ENCODE results near the gene COL4A2.

The COL4A2 gene

GRCh38 chr13:110301606-110302553, 5.2 kb upstream of the COL4A2 start:
- ChIA-PET POLR2A (interaction anchor here (1.1 kb wide), 1 partner anchor 86 kb away, joined by 3 read pairs; no protein-coding TSS in a partner anchor), CTCF (no interaction called here)
- no peak for DNase-seq (ENCODE audit: extremely low spot score)
- no peak for TF ChIP-seq SP1 (IDR thresholded peaks at IDR 0.05)
- TF ChIP-seq NFRKB (IDR thresholded peaks at IDR 0.05): no peak
- TF ChIP-seq, protein P1, sequence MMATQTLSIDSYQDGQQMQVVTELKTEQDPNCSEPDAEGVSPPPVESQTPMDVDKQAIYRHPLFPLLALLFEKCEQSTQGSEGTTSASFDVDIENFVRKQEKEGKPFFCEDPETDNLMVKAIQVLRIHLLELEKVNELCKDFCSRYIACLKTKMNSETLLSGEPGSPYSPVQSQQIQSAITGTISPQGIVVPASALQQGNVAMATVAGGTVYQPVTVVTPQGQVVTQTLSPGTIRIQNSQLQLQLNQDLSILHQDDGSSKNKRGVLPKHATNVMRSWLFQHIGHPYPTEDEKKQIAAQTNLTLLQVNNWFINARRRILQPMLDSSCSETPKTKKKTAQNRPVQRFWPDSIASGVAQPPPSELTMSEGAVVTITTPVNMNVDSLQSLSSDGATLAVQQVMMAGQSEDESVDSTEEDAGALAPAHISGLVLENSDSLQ (IDR thresholded peaks at IDR 0.05): no peak
- no peak for TF ChIP-seq ELF4 (IDR thresholded peaks at IDR 0.05)
- no peak for TF ChIP-seq TARDBP (IDR thresholded peaks at IDR 0.05)
- TF ChIP-seq ARNT (IDR thresholded peaks at IDR 0.05): no peak
- no peak for TF ChIP-seq FOXA1 (IDR thresholded peaks at IDR 0.05)
- no peak for TF ChIP-seq L3MBTL2 (conservative IDR thresholded peaks at IDR 0.05)
- TF ChIP-seq ZNF384 (IDR thresholded peaks at IDR 0.05): no peak
- no peak for TF ChIP-seq FOXM1 (IDR thresholded peaks at IDR 0.05; ENCODE audit: borderline replicate concordance)
- TF ChIP-seq CTBP1 (IDR thresholded peaks at IDR 0.05; ENCODE audit: borderline replicate concordance): no peak
- no peak for TF ChIP-seq SUZ12 (IDR thresholded peaks at IDR 0.05)
- no peak for TF ChIP-seq BHLHE40 (IDR thresholded peaks at IDR 0.05; ENCODE audit: borderline replicate concordance)
- no peak for TF ChIP-seq LEF1 (IDR thresholded peaks at IDR 0.05; ENCODE audit: borderline replicate concordance)
- TF ChIP-seq HDGF (IDR thresholded peaks at IDR 0.05; ENCODE audit: borderline replicate concordance): no peak
- TF ChIP-seq FOXK2 (IDR thresholded peaks at IDR 0.05): no peak

GRCh38 chr13:110302997-110303396, 4.1 kb upstream of the COL4A2 start:
- DNase-seq (ENCODE audit: extremely low spot score): no peak
- TF ChIP-seq FOXM1 (IDR thresholded peaks at IDR 0.05; ENCODE audit: borderline replicate concordance): no peak
- no peak for TF ChIP-seq FOXA1 (IDR thresholded peaks at IDR 0.05)
- no peak for TF ChIP-seq ARNT (IDR thresholded peaks at IDR 0.05)
- TF ChIP-seq SUZ12 (IDR thresholded peaks at IDR 0.05): no peak
- no peak for TF ChIP-seq CTBP1 (IDR thresholded peaks at IDR 0.05; ENCODE audit: borderline replicate concordance)
- POLR2A ChIA-PET: no interaction called here
- CTCF ChIA-PET: no interaction called here

DNA sequence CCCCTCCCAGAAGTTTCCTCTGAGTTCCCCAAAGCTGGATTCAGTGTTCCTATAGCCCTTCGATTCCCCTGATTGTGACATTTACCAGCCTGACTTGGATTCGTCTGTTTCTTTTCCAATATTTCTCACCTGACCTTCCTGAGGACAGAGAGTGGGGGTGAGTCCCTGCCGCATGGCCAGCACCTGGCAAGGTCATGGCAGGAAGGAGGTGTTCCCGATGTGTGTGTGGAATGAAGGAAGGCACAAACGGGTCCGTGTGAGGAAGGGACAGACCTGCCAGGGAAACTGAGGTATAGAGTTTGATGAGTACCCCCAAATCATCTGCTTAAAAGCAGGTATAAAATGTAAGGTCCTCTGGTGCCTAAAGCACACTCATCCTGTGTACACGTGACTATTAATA, 3.4 kb upstream of the COL4A2 start:
- DNase-seq (ENCODE audit: extremely low spot score): no peak
- ChIA-PET POLR2A (no interaction called here), CTCF (no interaction called here)
- TF ChIP-seq BHLHE40 (IDR thresholded peaks at IDR 0.05; ENCODE audit: borderline replicate concordance) (no peak), SUZ12 (IDR thresholded peaks at IDR 0.05) (no peak), FOXM1 (IDR thresholded peaks at IDR 0.05; ENCODE audit: borderline replicate concordance) (no peak), ELF4 (IDR thresholded peaks at IDR 0.05) (no peak)

DNA sequence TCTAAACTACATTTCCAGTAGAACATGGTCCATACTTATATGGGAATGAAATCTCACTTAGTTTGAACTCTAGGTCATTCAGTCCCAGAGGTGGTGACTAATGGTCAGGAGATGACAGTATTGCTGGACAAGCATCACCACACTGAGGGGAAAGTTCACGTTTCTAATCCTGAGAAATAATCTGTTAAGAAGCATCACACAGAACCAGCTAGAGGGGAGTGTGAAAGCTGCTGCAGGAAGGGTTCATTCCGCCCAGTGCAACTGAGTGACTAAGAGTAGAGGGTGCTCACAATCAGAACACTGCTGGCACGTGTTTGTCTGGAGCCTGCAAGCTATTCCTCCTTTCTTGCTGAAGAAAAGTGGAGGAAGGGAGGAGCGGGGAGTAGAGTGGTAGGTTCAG, 2.8 kb upstream of the COL4A2 start:
- no peak for DNase-seq (ENCODE audit: extremely low spot score)
- TF ChIP-seq FOXK2 (IDR thresholded peaks at IDR 0.05): no peak
- TF ChIP-seq L3MBTL2 (conservative IDR thresholded peaks at IDR 0.05): no peak
- TF ChIP-seq SUZ12 (IDR thresholded peaks at IDR 0.05): no peak
- no peak for TF ChIP-seq NFRKB (IDR thresholded peaks at IDR 0.05)
- TF ChIP-seq FOXM1 (IDR thresholded peaks at IDR 0.05; ENCODE audit: borderline replicate concordance): no peak
- TF ChIP-seq ELF4 (IDR thresholded peaks at IDR 0.05): no peak
- TF ChIP-seq CTBP1 (IDR thresholded peaks at IDR 0.05; ENCODE audit: borderline replicate concordance): no peak
- no peak for TF ChIP-seq BHLHE40 (IDR thresholded peaks at IDR 0.05; ENCODE audit: borderline replicate concordance)
- TF ChIP-seq SP1 (IDR thresholded peaks at IDR 0.05): no peak
- TF ChIP-seq TARDBP (IDR thresholded peaks at IDR 0.05): no peak
- no peak for TF ChIP-seq HDGF (IDR thresholded peaks at IDR 0.05; ENCODE audit: borderline replicate concordance)
- no peak for TF ChIP-seq LEF1 (IDR thresholded peaks at IDR 0.05; ENCODE audit: borderline replicate concordance)
- TF ChIP-seq, protein P1 (IDR thresholded peaks at IDR 0.05): no peak
- TF ChIP-seq ARNT (IDR thresholded peaks at IDR 0.05): no peak
- ChIA-PET POLR2A (no interaction called here), CTCF (no interaction called here)

DNA sequence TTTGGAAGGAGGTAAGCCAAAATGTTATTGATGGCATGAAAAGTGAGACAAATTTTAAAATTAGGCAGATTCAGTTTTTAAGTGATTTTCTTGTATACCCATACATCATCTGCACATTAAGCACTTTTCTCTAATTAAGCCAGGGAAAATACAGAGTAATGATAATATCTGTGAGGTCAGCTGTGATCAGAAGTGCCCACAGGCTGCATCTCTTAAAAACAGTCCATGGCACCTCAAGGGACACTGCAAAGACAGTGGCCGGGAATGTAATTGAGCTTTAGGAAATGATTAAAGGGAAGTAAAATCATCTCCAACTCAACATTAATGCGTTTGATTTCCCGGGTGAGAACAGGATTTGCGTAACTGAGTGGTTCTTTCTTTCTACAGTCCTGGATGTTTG, 2.1 kb upstream of the COL4A2 start:
- no peak for DNase-seq (ENCODE audit: extremely low spot score)
- ChIA-PET POLR2A (no interaction called here), CTCF (interaction anchor here (1.0 kb wide), 2 partner anchors 57 to 116 kb away, joined by 3 read pairs; no protein-coding TSS in a partner anchor)
- TF ChIP-seq TARDBP (IDR thresholded peaks at IDR 0.05) (no peak), L3MBTL2 (conservative IDR thresholded peaks at IDR 0.05) (no peak), CTBP1 (IDR thresholded peaks at IDR 0.05; ENCODE audit: borderline replicate concordance) (no peak), FOXM1 (IDR thresholded peaks at IDR 0.05; ENCODE audit: borderline replicate concordance) (no peak), FOXK2 (IDR thresholded peaks at IDR 0.05) (no peak)

- POLR2A ChIA-PET: interaction anchor here (1.0 kb wide), 1 partner anchor 32 kb away, joined by 3 read pairs; no protein-coding TSS in a partner anchor
- DNase-seq (ENCODE audit: extremely low spot score): no peak
- CTCF ChIA-PET: interaction anchor here (1.0 kb wide), 3 partner anchors 47 to 116 kb away, joined by 3 to 4 read pairs (median 3); no protein-coding TSS in a partner anchor
- TF ChIP-seq HDGF (IDR thresholded peaks at IDR 0.05; ENCODE audit: borderline replicate concordance) (no peak), ZNF384 (IDR thresholded peaks at IDR 0.05) (no peak), L3MBTL2 (conservative IDR thresholded peaks at IDR 0.05) (no peak), SP1 (IDR thresholded peaks at IDR 0.05) (no peak), SUZ12 (IDR thresholded peaks at IDR 0.05) (no peak), FOXM1 (IDR thresholded peaks at IDR 0.05; ENCODE audit: borderline replicate concordance) (no peak), NFRKB (IDR thresholded peaks at IDR 0.05) (no peak)
- TF ChIP-seq, protein P1 (IDR thresholded peaks at IDR 0.05): no peak
Observed at GRCh38 chr13:110305544-110305943, 1.5 kb upstream of the COL4A2 start.
